CD4-positive, alpha-beta T cell (primary cell): ENCODE results near the gene MDM2. TPM values are rescaled to one million over a fixed set of nuclear protein-coding genes. Genes with fewer than 3 reads are reported as not detected.
"Not testable (repeated sequence)": the region's sequence is repeated elsewhere in the genome, so short reads cannot be mapped to it uniquely, and the experiment has no call there.

Experiments
- ATAC-seq: fragments of 200-7000 bp; cut with Tn5 transposase; one replicate; pipeline ENCODE4 v1.10.0; 2022; ENCODE audit warnings: mild to moderate bottlenecking; ENCODE audit not compliant: poor library complexity
- CTCF ChIA-PET: fragments of 350-600 bp; sonication (Branson Sonifier 250); formaldehyde crosslinking; loops from one replicate; lab custom pipeline; 2021; ENCODE audit warnings: antibody characterized with exemption, inconsistent platforms; lab: Charles Lee
- POLR2A ChIA-PET: fragments of 350-600 bp; sonication (Branson Sonifier 250); formaldehyde crosslinking; loops from one replicate; lab custom pipeline; 2021; ENCODE audit warnings: antibody characterized with exemption, inconsistent platforms; lab: Charles Lee
- DNase-seq, 14 experiments: peaks; one replicate each; pipeline ENCODE4 v3.0.0-alpha.2; 2013 to 2020; ENCODE audit warnings: mixed read lengths in 2 of 14
- H3K27ac ChIP-seq, 2 donors: one replicate each; pipeline versions ENCODE4 v1.5.1 to v1.7.0; 2013; ENCODE audit warnings: low read length in 2 of 2, low read depth in 1 of 2, mild to moderate bottlenecking in 1 of 2
- H3K27me3 ChIP-seq, 2 experiments: 1 replicate in 1 of 2; 2 replicates in 1 of 2; pipeline versions ENCODE4 v1.6.1 to v1.7.0; 2013; ENCODE audit warnings: low read length in 2 of 2, control low read depth in 1 of 2, mild to moderate bottlenecking in 1 of 2, moderate library complexity in 1 of 2; ENCODE audit not compliant: insufficient read depth in 2 of 2, control insufficient read depth in 1 of 2
- H3K36me3 ChIP-seq: one replicate; pipeline ENCODE4 v1.6.1; 2013; ENCODE audit warnings: low read length, control low read depth; ENCODE audit not compliant: insufficient read depth
- H3K4me1 ChIP-seq: one replicate; pipeline ENCODE4 v1.6.1; 2013; ENCODE audit warnings: low read length, control low read depth; ENCODE audit not compliant: insufficient read depth
- H3K4me3 ChIP-seq: one replicate; pipeline ENCODE4 v1.5.1; 2013; ENCODE audit warnings: mild to moderate bottlenecking, low read length, moderate library complexity
- H3K9me3 ChIP-seq, 2 experiments: 1 replicate in 1 of 2; 2 replicates in 1 of 2; pipeline versions ENCODE4 v1.6.1 to v1.7.0; 2013; ENCODE audit warnings: low read length in 2 of 2, mild to moderate bottlenecking in 2 of 2, control low read depth in 1 of 2, moderate library complexity in 1 of 2; ENCODE audit not compliant: control insufficient read depth in 1 of 2, insufficient read depth in 1 of 2
- H3K27ac Mint-ChIP-seq: one replicate; pipeline ENCODE4 v1.8.0; 2020; ENCODE audit warnings: mixed read lengths
- H3K27me3 Mint-ChIP-seq: one replicate; pipeline ENCODE4 v1.8.0; 2021; ENCODE audit warnings: mixed read lengths
- H3K36me3 Mint-ChIP-seq: one replicate; pipeline ENCODE4 v1.8.0; 2021; ENCODE audit warnings: low read depth, mixed read lengths
- H3K4me1 Mint-ChIP-seq: one replicate; pipeline ENCODE4 v1.8.0; 2021; ENCODE audit warnings: low read depth, mixed read lengths
- H3K4me3 Mint-ChIP-seq: one replicate; pipeline ENCODE4 v1.8.0; 2020; ENCODE audit warnings: mild to moderate bottlenecking, mixed read lengths
- H3K9me3 Mint-ChIP-seq: one replicate; pipeline ENCODE4 v1.8.0; 2020; ENCODE audit warnings: mixed read lengths
- intact Hi-C, 2 experiments: fragments of 100-400 bp; cut with DNase I in 1 of 2; cut with micrococcal nuclease in 1 of 2; formaldehyde crosslinking; loops; one replicate each; pipeline versions ENCODE4 v1.15.1 to v1.9.0; 2023 to 2025; cut with DNase I, micrococcal nuclease
- total RNA-seq, 174 experiments: library from RNA in 2 of 174; stranded (reverse) in 2 of 174; gene quantifications; one replicate each; pipeline ENCODE4 v1.2.3 and lab custom pipeline; 2021 to 2026
- TF ChIP-seq, protein P1 (sequence below): fragments of 200-600 bp; IDR thresholded peaks from one replicate; pipeline ENCODE4 v1.8.0; 2022; ENCODE audit warnings: antibody characterized with exemption, mild to moderate bottlenecking

The MDM2 gene
- total RNA-seq, 2 experiments from 2014 or later: 90.8 TPM

GRCh38 chr12:68798882-68799234 lies 9.1 kb upstream of the MDM2 start:
- ATAC-seq (no peak), DNase-seq (no peak)
- no peaks in the 10 kb centered on the region for H3K27me3 Mint-ChIP-seq
- TF ChIP-seq, protein P1, sequence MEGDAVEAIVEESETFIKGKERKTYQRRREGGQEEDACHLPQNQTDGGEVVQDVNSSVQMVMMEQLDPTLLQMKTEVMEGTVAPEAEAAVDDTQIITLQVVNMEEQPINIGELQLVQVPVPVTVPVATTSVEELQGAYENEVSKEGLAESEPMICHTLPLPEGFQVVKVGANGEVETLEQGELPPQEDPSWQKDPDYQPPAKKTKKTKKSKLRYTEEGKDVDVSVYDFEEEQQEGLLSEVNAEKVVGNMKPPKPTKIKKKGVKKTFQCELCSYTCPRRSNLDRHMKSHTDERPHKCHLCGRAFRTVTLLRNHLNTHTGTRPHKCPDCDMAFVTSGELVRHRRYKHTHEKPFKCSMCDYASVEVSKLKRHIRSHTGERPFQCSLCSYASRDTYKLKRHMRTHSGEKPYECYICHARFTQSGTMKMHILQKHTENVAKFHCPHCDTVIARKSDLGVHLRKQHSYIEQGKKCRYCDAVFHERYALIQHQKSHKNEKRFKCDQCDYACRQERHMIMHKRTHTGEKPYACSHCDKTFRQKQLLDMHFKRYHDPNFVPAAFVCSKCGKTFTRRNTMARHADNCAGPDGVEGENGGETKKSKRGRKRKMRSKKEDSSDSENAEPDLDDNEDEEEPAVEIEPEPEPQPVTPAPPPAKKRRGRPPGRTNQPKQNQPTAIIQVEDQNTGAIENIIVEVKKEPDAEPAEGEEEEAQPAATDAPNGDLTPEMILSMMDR: no peak
- ChIA-PET CTCF (interaction anchor here (1.2 kb wide), 1 partner anchor 31 kb away, joined by 3 read pairs; no protein-coding TSS in a partner anchor), POLR2A (interaction anchor here (1.4 kb wide), 1 partner anchor 9 kb away, joined by 7 read pairs; the partner anchor contains the start of gene MDM2)
- Histone ChIP-seq H3K27ac (no peak overlapping the region), H3K27me3 (no peaks in the 10 kb centered on the region), H3K9me3 (no peaks in the 10 kb centered on the region), H3K4me1 (no peaks in the 10 kb centered on the region), H3K4me3 (no peak overlapping the region), H3K36me3 (no peaks in the 10 kb centered on the region)
- H3K27ac Mint-ChIP-seq: no peak overlapping the region
- H3K9me3 Mint-ChIP-seq: no peaks in the 10 kb centered on the region
- no peaks in the 10 kb centered on the region for H3K4me1 Mint-ChIP-seq
- H3K4me3 Mint-ChIP-seq: no peak overlapping the region
- intact Hi-C loops: no loop called here
- H3K36me3 Mint-ChIP-seq: no peaks in the 10 kb centered on the region

DNA sequence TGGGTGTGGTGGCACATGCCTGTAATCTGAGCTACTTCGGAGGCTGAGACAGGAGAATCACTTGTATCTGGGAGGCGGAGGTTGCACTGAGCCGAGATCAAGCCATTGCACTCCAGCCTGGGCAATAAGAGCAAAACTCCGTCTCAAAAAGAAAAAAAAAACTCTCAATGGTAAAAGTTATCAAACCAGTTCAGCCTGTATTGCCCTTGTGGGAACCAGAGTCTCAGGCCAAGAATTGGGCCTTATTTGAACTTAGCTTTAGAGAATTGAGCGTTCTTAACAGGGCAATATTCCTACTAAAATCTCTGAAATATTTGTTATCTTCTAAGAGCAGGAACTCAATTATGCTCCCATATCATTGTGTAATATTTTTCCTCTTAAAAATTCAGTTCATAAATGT lies 7.7 kb upstream of the MDM2 start:
- no peaks in the 10 kb centered on the region for H3K4me1 Mint-ChIP-seq
- H3K9me3 Mint-ChIP-seq: no peaks in the 10 kb centered on the region
- H3K36me3 Mint-ChIP-seq: no peaks in the 10 kb centered on the region
- TF ChIP-seq, protein P1: no peak
- Histone ChIP-seq H3K27ac (no peak overlapping the region), H3K4me3 (no peak overlapping the region), H3K9me3 (no peaks in the 10 kb centered on the region), H3K4me1 (no peaks in the 10 kb centered on the region), H3K36me3 (no peaks in the 10 kb centered on the region), H3K27me3 (no peaks in the 10 kb centered on the region)
- ATAC-seq (no peak), DNase-seq (no peak)
- ChIA-PET POLR2A (no interaction called here), CTCF (interaction anchor here (0.5 kb wide), 1 partner anchor 146 kb away, joined by 3 read pairs; no protein-coding TSS in a partner anchor)
- no peak overlapping the region for H3K27ac Mint-ChIP-seq
- intact Hi-C loops: loop anchor here in 1 of 2 experiments (10.0 kb wide), 2 partner anchors 185 to 445 kb away; partner anchors contain the start of gene RAP1B
- no peak overlapping the region for H3K4me3 Mint-ChIP-seq
- H3K27me3 Mint-ChIP-seq: no peaks in the 10 kb centered on the region

GRCh38 chr12:68801124-68801523 lies 6.9 kb upstream of the MDM2 start:
- H3K36me3 ChIP-seq, H3K4me1 ChIP-seq, H3K27ac ChIP-seq, H3K4me3 ChIP-seq, H3K27ac Mint-ChIP-seq, H3K9me3 Mint-ChIP-seq, H3K27me3 ChIP-seq, H3K36me3 Mint-ChIP-seq, ATAC-seq, H3K4me1 Mint-ChIP-seq, DNase-seq, H3K9me3 ChIP-seq, POLR2A ChIA-PET, H3K27me3 Mint-ChIP-seq, CTCF ChIA-PET, H3K4me3 Mint-ChIP-seq: not testable (repeated sequence)
- intact Hi-C loops: loop anchor here in 1 of 2 experiments (10.0 kb wide), 2 partner anchors 186 to 446 kb away; partner anchors contain the start of gene RAP1B

- CTCF ChIA-PET, H3K9me3 Mint-ChIP-seq, H3K27ac Mint-ChIP-seq, H3K4me3 ChIP-seq, H3K4me3 Mint-ChIP-seq, H3K27me3 ChIP-seq, H3K27ac ChIP-seq, POLR2A ChIA-PET, DNase-seq, H3K9me3 ChIP-seq, H3K36me3 Mint-ChIP-seq, H3K36me3 ChIP-seq, H3K4me1 Mint-ChIP-seq, H3K4me1 ChIP-seq, H3K27me3 Mint-ChIP-seq, ATAC-seq: not testable (repeated sequence)
- intact Hi-C loops: loop anchor here in 1 of 2 experiments (10.0 kb wide), 2 partner anchors 188 to 448 kb away; partner anchors contain the start of gene RAP1B
Measured at GRCh38 chr12:68802372-68802745, 5.6 kb upstream of the MDM2 start.

- H3K27ac Mint-ChIP-seq, H3K4me1 ChIP-seq, H3K9me3 ChIP-seq, H3K27me3 ChIP-seq, H3K4me3 ChIP-seq, H3K36me3 Mint-ChIP-seq, H3K9me3 Mint-ChIP-seq, CTCF ChIA-PET, H3K36me3 ChIP-seq, H3K27ac ChIP-seq, H3K4me1 Mint-ChIP-seq, DNase-seq, H3K4me3 Mint-ChIP-seq, POLR2A ChIA-PET, ATAC-seq, H3K27me3 Mint-ChIP-seq: not testable (repeated sequence)
- intact Hi-C loops: loop anchor here in 1 of 2 experiments (10.0 kb wide), 2 partner anchors 188 to 448 kb away; partner anchors contain the start of gene RAP1B
Measured at GRCh38 chr12:68802911-68803651, 4.9 kb upstream of the MDM2 start.
